Hepatocyte (in vitro differentiated cells): ENCODE data around the gene SNX5. TPM values are rescaled to one million over a fixed set of nuclear protein-coding genes. Genes with fewer than 3 reads are reported as not detected.

Experiments used
- DNase-seq: peaks from one replicate; pipeline ENCODE4 v3.0.0-alpha.2; 2016; ENCODE audit warnings: low spot score
- H2AFZ ChIP-seq: fragments of 200-600 bp; sonication (generic); 2 replicates; pipeline ENCODE4 v1.6.0; 2016; ENCODE audit warnings: antibody characterized with exemption, mild to moderate bottlenecking
- H3K27ac ChIP-seq: fragments of 200-600 bp; sonication (generic); 2 replicates; pipeline ENCODE4 v1.5.1; 2016; ENCODE audit warnings: mild to moderate bottlenecking
- H3K27me3 ChIP-seq: fragments of 200-600 bp; sonication (generic); 2 replicates; pipeline ENCODE4 v1.6.1; 2016
- H3K36me3 ChIP-seq: fragments of 200-600 bp; sonication (generic); replicated peaks from 2 replicates; pipeline ENCODE4 v1.5.1; 2016; ENCODE audit warnings: low read depth; ENCODE audit not compliant: insufficient read depth
- H3K4me1 ChIP-seq: fragments of 200-600 bp; sonication (generic); 2 replicates; pipeline ENCODE4 v1.5.1; 2016; ENCODE audit warnings: mild to moderate bottlenecking, moderate library complexity; ENCODE audit not compliant: insufficient read depth
- H3K4me2 ChIP-seq: fragments of 200-600 bp; sonication (generic); 2 replicates; pipeline ENCODE4 v1.6.0; 2016
- H3K4me3 ChIP-seq: fragments of 200-600 bp; sonication (generic); 2 replicates; pipeline ENCODE4 v1.5.1; 2016; ENCODE audit warnings: mild to moderate bottlenecking
- H3K79me2 ChIP-seq: fragments of 200-600 bp; sonication (generic); 2 replicates; pipeline ENCODE4 v1.6.0; 2017; ENCODE audit warnings: mild to moderate bottlenecking
- H3K9me2 ChIP-seq: fragments of 200-600 bp; sonication (generic); replicated peaks from 2 replicates; pipeline ENCODE4 v1.6.0; 2017; ENCODE audit warnings: mild to moderate bottlenecking; ENCODE audit not compliant: insufficient read depth
- H3K9me3 ChIP-seq: fragments of 200-600 bp; sonication (generic); 2 replicates; pipeline ENCODE4 v1.5.1; 2016; ENCODE audit warnings: low read depth, mild to moderate bottlenecking
- H4K20me1 ChIP-seq: fragments of 200-600 bp; sonication (generic); 2 replicates; pipeline ENCODE4 v1.6.0; 2016; ENCODE audit warnings: mild to moderate bottlenecking; ENCODE audit not compliant: insufficient read depth, poor library complexity, severe bottlenecking
- CTCF ChIP-seq: fragments of 200-600 bp; sonication (generic); IDR thresholded peaks from 2 replicates; pipeline ENCODE4 v1.5.1; 2016; ENCODE audit warnings: antibody characterized with exemption, mild to moderate bottlenecking; ENCODE audit not compliant: poor library complexity
- EZH2 ChIP-seq: fragments of 200-600 bp; sonication (generic); IDR thresholded peaks from 2 replicates; pipeline ENCODE4 v1.6.1; 2016; ENCODE audit warnings: antibody characterized with exemption, mild to moderate bottlenecking, borderline replicate concordance
- EZH2phosphoT487 ChIP-seq: fragments of 200-600 bp; sonication (generic); IDR thresholded peaks from one replicate; pipeline ENCODE4 v1.6.1; 2018; ENCODE audit warnings: antibody characterized with exemption, mild to moderate bottlenecking, low read depth, moderate library complexity; ENCODE audit not compliant: unreplicated experiment, severe bottlenecking
- WGBS: methylation state at CpG from one replicate; pipeline ENCODE4 v1.1.6; 2016; ENCODE audit warnings: low lambda C conversion rate; ENCODE audit errors: missing lambda C conversion rate; 5-methylcytosine and 5-hydroxymethylcytosine counted together
- polyA plus RNA-seq: library from polyadenylated mRNA; unstranded; fragments of >200 nt; fragmentation: Nextera tagmentation; extraction: Ambion mirVana; gene quantifications from 2 replicates; pipeline ENCODE4 v1.2.1, GENCODE V29; 2016
- total RNA-seq: library from RNA; depleted of rRNA; stranded (reverse); fragments of >200 nt; gene quantifications from 2 replicates; pipeline ENCODE4 v1.2.3, GENCODE V29; 2014

The SNX5 gene
- total and polyA plus RNA-seq, 2 experiments from 2014 or later, result 74.9 to 190 TPM

- Histone ChIP-seq H4K20me1 (no peaks in the 10 kb centered on the region), H3K9me2 (no peaks in the 10 kb centered on the region), H3K27ac (peak overlapping the region; percentile 80), H2AFZ (no peak overlapping the region), H3K4me1 (peaks cover 23% of the 10 kb centered on the region), H3K4me2 (no peak overlapping the region), H3K9me3 (no peaks in the 10 kb centered on the region), H3K27me3 (no peaks in the 10 kb centered on the region), H3K36me3 (no peaks in the 10 kb centered on the region), H3K79me2 (no peaks in the 10 kb centered on the region), H3K4me3 (no peak overlapping the region)
- no peak for TF ChIP-seq CTCF
- TF ChIP-seq EZH2phosphoT487, result no peak
- no peak for TF ChIP-seq EZH2
- 68% methylated on average over 3 of the region's 3 CpGs for WGBS
- DNase-seq, result no peak
These were observed 71.7 kb downstream of the SNX5 start for GRCh38 chr20:17896771-17897369.

GRCh38 chr20:17896193-17896723, 72.3 kb downstream of the SNX5 start:
- Histone ChIP-seq H3K9me3 (no peaks in the 10 kb centered on the region), H4K20me1 (no peaks in the 10 kb centered on the region), H3K4me2 (peak overlapping the region; percentile 36), H3K4me1 (peaks cover 23% of the 10 kb centered on the region), H3K9me2 (no peaks in the 10 kb centered on the region), H3K79me2 (no peaks in the 10 kb centered on the region), H3K27me3 (no peaks in the 10 kb centered on the region), H3K27ac (peak overlapping the region; percentile 80), H2AFZ (peak overlapping the region; percentile 48), H3K4me3 (no peak overlapping the region), H3K36me3 (no peaks in the 10 kb centered on the region)
- whole genome bisulfite sequencing, result 40% methylated on average over 9 of the region's 9 CpGs
- TF ChIP-seq EZH2 (no peak), CTCF (no peak), EZH2phosphoT487 (no peak)
- DNase-seq, result no peak

- no peaks in the 10 kb centered on the region for H4K20me1 ChIP-seq
- no peak for DNase-seq
- H3K9me3 ChIP-seq, result no peaks in the 10 kb centered on the region
- no peak overlapping the region for H3K4me3 ChIP-seq
- peak overlapping the region; percentile 80 for H3K27ac ChIP-seq
- no peaks in the 10 kb centered on the region for H3K79me2 ChIP-seq
- peak overlapping the region; percentile 48 for H2AFZ ChIP-seq
- no peak for TF ChIP-seq EZH2
- no peak for TF ChIP-seq CTCF
- peaks cover 23% of the 10 kb centered on the region for H3K4me1 ChIP-seq
- H3K4me2 ChIP-seq, result peak overlapping the region; percentile 36
- WGBS, result 46% methylated on average over 17 of the region's 17 CpGs
- H3K27me3 ChIP-seq, result no peaks in the 10 kb centered on the region
- H3K9me2 ChIP-seq, result no peaks in the 10 kb centered on the region
- no peaks in the 10 kb centered on the region for H3K36me3 ChIP-seq
These were observed 72.9 kb downstream of the SNX5 start for GRCh38 chr20:17895641-17896171.
